Measurements from ENCODE around the gene ITPKC.
A peak's percentile ranks its signal among the peaks of the same experiment; 100 is the strongest.
"Not testable (repeated sequence)": the region's sequence is repeated elsewhere in the genome, so short reads cannot be mapped to it uniquely, and the experiment has no call there.

Gene ITPKC

DNA sequence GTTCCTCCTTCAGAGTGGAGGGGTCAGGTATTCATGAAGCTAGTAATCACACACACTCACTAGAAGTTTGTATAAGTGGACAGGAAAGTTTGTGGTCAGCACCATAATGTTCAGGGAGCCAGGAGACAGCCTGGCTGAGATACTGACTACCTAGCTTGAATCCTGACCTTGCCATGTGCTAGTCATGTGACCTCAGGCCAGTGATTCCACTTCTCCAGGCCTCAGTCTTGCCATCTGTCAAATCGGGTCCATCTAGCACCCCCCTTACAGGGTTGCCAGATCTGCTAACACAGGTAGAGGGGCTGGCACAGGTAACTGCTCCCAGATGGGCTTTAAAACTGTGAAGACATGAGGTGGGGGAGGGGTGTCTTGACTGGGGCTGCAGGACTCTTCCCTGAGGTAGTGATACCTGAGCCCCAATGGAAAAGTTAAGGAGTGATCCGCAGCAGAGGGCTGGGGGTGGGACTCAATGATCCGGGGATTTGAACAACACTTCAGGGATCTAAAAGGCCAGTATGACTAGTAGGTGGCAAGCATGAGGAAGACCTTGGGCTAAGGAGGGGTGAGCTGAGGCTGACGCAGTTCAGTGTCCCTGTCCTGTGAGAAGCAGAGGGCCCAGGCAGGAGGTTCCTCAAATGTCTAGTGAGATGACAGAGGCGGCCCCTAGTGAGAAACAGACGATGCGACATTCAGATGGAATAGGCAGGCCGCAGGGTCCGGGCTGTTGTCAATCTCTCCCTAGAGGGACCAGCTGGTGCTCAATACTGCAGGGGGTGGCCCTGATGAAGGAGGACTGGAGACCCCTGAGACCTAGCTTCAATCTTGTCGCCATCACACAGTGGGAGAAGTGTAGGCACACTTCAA, 24.8 kb downstream of the ITPKC start:
- no peak for DNase-seq (ENCODE audit: low spot score)

DNA sequence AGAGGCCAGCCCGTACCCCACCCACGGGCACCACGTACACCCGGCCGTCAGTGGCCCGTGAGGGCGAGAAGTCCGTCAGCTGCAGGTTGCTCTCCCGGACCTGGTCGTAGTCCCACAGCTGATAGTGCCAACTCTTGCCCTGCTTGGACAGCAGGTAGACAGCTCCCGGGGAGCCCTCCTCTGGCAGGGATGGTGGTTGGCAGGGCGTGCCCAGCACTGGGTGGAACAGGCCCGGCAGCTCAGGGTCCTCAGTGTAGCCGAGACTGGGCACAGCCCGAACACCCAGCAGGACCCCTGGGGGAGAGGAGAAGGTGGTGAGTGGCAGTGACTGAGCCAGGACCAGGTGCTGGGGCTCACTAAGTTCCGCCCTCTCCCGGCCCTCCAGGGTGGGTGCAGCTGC, 25.6 kb downstream of the ITPKC start:
- DNase-seq (ENCODE audit: low spot score), result no peak

DNA sequence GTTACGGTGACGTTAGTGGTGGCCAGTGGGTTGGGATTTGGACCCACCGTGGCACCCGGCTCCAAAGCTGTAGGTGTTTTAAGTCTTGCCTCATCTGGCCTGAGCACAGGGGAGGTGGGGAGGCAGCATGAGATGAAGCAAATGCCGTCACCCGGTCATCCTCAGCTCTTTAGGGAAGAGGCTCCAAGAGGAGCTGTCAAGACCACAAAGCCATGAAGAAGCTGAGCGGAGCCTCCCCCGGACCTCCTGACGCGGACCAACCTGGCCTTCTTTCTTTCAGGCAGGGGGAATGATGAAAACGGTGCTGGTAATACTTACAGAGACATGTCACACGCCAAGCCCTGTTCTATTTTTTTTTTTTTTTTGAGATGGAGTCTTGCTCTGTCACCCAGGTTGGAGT, 26.0 kb downstream of the ITPKC start:
- DNase-seq (ENCODE audit: low spot score), result no peak

DNA sequence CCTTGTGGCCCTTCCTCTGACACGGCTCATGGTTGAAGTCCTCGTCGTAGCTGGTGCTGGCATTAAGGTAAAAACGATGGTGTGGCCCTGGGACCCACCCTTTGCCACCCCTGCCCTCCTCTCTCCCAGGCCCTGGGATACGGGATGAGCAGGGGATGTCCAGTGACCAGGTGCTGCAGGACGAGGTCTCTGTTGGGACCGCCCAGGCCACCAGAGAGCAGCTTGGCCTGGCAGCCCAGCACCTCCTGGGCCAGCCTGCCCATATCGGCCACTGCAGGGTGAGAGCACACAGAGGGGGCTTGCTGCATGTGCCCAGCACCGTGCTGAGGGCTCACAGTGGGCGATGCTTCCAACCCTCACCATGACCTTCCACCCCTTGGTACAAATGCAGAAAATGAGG, 27.0 kb downstream of the ITPKC start:
- DNase-seq (ENCODE audit: low spot score), result no peak

DNA sequence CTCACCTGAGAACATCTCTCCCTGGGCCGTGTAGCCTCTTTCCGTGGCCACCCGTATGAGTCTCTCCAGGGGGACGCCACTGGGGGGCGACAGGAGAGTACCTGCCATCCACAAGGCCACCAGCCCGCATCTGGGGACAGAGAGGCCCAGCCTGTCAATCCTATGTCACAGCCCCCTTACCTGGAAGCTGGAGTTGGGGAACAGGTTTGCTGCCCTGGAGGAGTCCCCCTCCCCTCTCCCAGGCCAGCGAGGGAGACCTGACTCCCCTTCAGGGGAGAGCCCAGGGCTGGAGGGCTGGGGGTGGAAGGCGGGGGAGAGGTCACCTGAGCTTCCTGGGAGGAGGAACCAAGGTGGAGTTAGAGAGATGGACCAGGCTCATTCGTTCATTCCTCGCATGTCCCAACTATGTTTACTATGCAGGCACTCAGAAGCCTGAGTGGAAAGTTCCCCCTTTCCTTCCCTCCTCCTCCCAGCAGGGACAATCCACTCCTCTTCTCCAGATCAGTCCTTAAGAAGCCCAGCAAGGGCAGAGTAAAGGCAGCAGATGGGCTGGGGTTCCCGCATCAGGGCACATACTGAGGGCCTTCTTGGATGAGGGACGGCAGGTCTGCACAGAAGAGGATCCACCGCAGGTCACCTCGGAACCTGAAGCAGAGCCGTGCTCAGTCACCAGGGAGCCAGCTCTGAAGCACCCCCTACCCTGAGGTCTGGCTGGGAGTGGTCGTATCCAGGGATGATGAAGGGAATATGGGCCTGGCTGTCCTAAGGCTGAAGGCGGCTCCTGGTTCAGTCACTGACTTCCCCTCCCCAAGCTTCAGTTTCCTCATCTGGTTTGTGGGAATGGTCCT, 27.9 kb downstream of the ITPKC start:
- peak; percentile 43 for DNase-seq (ENCODE audit: low spot score)

DNA sequence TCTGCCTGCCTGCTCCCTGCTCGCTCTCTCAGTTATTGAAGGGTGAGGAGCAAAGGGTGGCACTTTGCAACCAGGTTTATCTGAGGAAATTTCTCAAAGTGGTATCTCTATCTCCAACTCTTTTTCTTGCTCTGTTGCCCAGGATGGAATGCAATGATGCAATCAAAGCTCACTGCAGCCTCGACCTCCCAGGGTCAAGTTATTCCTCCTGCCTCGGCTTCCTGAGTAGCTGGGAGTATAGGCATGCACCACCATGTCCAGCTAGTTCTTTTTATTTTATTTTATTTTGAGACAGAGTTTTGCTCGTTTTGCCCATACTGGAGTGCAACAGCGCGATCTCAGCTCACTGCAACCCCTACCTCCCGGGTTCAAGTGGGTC, 28.5 kb downstream of the ITPKC start:
- no peak for DNase-seq (ENCODE audit: low spot score)

DNA sequence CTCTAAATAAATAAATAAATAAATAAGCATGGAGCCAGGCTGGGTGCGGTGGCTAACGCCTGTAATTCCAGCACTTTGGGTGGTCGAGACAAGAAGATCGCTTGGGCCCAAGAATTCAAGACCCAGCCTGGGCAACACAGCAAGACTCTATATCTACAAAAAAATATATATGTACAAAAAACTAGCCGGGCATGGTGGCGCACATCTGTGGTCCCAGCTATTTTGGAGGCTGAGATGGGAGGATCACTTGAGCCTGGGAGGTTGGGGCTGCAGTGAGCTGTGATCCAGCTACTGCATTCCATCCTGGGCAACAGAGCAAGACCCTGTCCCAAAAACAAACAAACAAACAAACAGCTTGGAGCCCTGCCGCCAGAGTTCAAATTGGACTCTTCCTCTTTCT, 30.6 kb downstream of the ITPKC start:
- DNase-seq (ENCODE audit: low spot score), result no peak

DNA sequence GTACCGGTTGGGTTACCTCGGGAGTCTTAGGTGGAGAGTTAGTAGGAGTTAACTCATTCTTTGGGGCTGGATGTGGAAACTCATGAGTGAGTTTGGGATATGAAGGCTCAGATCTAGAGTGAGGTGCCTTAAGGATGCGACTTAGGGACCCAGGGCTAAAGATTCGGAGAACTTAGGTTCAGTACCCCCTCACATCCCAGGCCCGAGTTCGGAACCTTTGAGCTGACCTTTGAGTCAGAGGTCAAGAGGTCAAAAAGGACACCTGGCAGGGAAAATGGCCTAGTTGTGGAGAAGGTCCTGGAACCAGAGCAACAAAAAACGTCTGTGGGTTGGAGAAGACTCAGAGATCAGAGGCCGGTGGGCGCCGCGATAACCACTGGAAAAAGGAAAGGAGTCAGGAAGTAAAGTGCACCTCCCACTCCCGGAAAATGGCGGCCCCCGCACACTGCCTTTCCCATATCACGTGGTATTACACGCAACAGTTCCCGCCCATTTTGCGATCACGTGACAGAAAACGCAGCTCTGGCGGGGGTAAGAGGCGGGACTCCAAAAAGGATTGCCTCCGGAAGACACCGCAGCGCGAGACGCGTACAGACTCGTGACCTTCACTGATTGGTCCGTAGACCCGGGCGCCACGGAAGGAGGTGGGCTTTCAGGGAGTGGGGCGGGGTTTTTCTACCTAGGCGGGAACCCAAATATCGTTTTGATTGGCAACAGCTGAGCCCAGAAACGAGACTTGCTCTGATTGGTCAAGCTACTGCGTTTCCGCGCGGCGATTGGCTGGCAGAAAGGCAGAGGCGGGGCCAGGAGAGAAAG, 33.4 kb downstream of the ITPKC start, which contains the start of gene ACTMAP:
Gene ACTMAP (minus strand): TSS at position 420 of the 816 bp plus-strand sequence. CDS start 674 bp downstream, outside the sequence.
- peak; percentile 100 for DNase-seq (ENCODE audit: low spot score)

DNA sequence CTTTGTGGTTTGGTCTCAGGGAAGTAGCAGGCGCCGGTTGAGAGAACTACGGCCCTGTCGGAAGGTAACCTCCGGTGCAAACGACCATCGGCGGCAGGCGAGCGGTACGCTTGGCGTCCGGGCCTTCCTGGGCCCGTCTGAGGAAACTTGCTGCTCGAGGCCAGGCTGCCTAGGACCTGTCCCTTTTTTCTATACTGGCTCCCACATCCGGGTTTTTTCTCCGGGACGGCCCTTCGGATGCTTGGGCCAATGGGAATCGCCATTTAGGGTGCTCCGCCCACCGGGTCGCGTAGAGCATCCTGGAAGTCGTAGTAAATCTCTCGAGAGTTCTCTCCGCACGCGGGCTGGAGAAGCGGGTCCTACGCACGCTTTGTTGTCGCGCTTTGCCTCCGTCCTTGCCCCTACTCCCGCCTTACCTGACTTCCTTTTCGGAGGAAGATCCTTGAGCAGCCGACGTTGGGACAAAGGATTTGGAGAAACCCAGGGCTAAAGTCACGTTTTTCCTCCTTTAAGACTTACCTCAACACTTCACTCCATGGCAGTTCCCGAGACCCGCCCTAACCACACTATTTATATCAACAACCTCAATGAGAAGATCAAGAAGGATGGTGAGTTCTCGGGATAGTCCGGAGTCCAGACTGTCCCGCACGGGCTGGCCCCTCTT, 34.1 kb downstream of the ITPKC start, which contains the start of gene SNRPA:
Gene SNRPA (plus strand): TSS at position 330 of the 664 bp plus-strand sequence. CDS start 206 bp downstream, at position 536.
- DNase-seq (ENCODE audit: low spot score), result peak; percentile 98

DNA sequence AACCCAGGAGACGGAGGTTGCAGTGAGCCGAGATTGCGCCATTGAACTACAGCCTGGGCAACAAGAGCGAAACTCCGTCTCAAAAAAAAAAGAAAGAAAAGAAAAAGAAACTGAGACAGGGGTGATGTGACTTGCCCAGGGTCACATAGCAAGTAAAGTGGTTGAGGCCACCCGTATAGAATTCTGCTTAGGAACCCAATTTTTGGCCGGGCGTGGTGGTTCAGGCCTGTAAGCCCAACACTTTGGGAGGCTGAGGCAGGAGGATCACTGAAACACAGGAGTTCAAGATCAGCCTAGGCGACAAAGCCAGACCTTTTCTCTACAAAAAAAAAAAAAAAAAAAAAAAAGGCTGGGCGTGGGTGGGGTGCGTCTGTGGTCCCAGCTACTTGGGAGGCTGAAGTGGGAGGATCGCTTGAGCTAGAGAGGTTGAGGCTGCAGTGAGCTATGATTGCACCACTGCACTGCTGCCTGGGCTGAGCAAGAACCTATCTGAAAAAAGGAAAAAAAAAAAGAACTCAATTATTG, 35.4 kb downstream of the ITPKC start:
- DNase-seq (ENCODE audit: low spot score), result no peak

DNA sequence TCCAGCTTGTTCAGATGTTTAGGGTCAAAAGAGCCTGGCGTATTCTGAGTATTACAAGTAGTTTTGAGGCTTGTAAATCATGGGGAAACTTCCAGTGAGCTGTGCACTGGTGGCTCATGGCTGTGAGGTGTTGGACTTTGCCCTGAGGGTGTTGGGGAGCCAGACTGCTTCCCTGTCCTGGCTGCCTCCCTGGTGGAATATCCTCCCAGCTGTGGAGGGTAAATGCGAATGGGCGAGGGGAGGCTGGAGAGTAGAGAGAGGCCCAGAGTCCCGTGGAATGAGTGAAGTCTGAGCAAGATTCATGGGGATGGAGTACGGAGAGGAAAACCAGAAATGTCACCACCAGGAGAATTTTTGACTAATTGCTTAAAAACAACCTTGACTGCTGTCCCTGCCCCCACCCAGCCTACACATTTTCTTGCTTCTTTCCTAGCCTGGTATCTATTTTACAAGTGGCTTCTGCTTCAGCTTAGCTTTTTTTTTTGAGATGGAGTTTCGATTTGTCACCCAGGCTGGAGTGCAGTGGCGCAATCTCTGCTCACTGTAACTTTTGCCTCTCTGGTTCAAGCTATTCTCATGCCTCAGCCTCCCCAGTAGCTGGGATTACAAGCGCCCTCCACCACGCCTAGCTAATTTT, 37.8 kb downstream of the ITPKC start:
- DNase-seq (ENCODE audit: low spot score), result no peak

DNA sequence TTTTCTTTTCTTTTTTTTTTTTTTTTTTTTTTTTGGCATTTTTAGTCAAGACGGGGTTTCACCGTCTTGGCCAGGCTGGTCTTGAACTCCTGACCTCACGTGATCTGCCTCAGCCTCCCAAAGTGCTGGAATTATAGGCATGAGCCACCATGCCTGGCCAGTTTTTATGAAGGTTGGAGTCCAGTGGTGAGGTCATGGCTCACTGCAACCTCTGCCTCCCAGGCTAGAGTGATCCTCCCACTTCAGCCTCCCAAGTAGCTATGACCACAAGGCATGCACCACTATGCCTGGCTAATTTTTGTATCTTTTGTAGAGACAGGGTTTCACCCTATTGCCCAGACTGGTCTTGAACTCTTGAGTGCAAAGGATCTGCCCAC, 38.3 kb downstream of the ITPKC start:
- DNase-seq (ENCODE audit: low spot score), result no peak

DNA sequence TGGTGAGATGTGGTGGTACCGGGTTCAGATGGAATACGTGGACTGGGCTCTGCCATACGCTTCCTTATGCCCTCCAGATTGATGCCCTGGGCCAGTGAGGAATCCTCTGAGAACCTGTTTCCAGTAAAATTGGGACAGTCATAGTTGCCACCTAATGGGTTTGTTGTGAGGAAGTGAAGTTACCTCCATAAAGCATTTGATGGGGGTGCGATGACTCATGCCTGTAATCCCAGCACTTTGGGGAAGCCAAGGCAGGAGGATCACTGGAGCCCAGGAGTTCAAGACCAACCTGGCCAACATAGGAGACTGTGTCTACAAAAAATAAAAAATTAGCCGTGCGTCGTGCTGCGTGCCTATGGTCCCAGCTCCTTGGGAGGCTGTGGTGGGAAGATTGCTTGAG, 38.9 kb downstream of the ITPKC start:
- DNase-seq (ENCODE audit: low spot score), result no peak

DNA sequence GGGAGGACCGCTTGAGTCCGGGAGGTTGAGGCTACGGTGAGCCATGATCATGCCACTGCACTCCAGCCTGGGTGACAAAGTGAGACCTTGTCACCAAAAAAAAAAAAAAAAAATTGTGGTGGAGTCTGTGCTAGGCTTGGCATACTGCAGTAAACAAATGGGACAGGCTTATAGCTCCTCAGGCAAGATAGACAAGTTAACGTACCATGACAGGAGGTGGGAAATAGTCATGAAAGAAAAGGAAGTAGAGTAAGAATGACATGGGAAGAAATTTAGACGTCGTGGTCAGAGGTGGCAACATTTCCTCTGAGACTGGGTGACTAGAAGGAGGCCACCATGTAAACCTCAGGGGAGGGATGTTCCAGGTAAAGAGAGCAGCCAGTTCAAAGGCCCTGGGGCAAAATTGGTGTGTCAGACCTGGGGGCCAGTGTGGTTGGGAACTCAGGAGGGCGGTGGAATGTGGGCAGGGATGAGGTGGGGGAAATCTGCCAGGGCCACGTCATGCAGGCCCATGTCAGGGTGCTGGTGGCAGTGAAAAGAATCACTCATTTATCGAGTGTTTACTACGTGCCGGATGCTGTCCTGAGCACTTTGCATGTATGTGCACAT, 39.7 kb downstream of the ITPKC start:
- no peak for DNase-seq (ENCODE audit: low spot score)

DNA sequence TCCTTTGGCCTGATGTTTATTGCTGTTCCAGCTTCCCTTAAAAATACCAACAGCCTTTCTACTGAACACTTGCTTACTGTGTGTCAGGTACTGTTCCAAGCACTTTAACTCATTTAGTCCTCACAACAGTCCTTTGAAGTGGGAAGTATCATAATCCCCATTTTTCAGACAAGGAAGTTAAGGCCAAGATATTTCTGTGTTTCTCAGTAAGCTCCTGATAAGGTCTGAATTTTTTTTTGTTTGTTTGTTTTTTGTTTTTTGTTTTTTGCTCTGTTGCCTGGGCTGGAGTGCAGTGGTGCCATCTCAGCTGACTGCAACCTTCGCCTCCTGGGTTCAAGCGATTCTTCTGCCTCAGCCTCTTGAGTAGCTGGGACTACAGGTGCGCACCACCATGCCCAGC, 41.6 kb downstream of the ITPKC start:
- no peak for DNase-seq (ENCODE audit: low spot score)

DNA sequence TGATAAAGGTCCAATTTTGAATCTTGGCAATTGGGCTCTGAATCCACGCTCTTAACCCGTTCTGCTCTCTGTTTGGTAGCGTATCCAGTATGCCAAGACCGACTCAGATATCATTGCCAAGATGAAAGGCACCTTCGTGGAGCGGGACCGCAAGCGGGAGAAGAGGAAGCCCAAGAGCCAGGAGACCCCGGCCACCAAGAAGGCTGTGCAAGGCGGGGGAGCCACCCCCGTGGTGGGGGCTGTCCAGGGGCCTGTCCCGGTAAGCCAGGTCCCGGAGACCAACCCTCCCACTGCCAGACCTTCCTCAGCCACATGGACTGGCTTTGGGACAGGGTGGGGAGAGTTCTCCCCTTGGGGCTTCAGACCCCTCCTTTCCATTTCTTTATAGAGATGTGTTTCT, 42.4 kb downstream of the ITPKC start:
- DNase-seq (ENCODE audit: low spot score), result no peak

DNA sequence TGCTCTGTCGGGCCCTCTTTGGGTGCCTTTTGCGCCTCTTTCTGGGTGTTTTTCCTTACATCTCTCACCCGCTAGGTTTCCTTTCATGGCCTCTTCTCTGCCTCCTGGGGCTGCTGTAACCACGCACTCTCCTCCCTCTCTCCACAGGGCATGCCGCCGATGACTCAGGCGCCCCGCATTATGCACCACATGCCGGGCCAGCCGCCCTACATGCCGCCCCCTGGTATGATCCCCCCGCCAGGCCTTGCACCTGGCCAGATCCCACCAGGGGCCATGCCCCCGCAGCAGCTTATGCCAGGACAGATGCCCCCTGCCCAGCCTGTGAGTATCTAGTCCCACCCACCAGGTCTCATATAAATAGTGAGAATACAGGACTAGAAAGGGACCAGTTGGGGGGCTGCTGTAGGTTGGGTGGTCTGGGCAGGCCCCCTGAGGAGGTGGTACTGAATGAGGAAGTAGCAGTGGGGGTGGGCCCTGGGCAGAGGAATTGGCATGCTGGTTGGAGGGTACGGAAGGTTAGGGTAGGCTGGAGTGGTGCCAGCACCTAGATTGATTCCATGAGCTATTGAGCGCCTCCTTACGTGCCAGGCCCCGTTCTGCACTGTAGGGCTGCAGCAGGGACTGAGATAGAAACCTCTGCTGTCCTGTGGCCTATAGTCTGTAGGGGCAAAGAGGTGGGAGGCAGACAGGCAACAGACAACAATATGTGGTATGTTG, 46.0 kb downstream of the ITPKC start:
- no peak for DNase-seq (ENCODE audit: low spot score)

DNA sequence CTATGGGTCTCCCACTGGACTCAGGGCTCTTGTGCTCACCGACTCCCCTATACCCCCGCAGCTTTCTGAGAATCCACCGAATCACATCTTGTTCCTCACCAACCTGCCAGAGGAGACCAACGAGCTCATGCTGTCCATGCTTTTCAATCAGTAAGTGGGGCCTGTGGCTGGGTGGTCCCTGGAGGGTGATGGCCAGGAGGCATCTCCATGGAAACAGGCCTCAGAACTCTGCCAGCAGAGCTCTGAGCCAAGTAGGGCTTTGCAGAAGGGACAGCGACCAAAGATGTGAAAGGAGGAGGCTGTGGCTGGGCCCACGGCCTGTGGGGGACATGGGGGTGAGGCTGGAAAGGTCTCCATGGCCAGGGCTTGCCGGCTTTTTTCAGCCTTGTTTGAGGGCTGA, 46.6 kb downstream of the ITPKC start:
- DNase-seq (ENCODE audit: low spot score), result no peak

DNA sequence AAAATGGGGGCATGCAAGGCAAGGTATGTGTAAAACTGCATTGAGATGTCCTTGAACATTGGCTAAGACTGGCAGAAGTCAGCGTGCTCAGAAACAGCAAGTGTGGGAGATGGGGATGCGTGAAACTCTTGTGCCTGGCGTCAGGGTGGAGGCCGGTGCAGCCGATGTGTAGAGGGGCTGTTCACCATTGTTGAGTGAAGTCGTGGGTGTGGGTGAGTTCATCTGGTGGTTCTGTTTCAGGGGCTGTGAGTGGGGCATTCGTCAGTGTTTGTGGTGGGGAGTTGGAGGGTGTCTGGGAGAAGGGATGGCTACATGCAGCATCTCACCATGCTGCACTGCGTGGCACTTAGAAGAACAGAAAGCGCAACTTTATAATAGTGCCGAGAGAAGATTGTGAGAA, 47.1 kb downstream of the ITPKC start:
- DNase-seq (ENCODE audit: low spot score), result no peak

DNA sequence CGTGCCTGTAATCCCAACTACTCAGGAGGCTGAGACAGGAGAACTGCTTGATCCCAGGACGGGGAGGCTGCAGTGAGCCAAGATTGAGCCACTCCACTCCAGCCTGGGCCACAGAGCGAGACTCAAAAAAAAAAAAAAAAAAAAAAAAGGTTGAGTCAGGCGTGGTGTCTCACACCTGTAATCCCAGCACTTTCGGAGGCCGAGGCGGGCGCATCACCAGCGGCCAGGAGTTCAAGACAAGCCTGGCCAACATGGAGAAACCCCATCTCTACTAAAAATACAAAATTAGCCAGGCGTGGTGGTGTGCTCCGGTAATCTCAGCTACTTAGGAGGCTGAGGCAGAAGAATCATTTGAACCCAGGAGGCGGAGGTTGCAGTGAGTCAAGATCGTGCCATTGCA, 49.5 kb downstream of the ITPKC start:
- DNase-seq (ENCODE audit: low spot score), result not testable (repeated sequence)

Measured in hematopoietic multipotent progenitor cell treated with erythropoietin and hydrocortisone succinate and interleukin-3 and kit ligand, for 17 days (in vitro differentiated cells).